ENCODE data around the gene GRIK3. TPM values are rescaled to one million over a fixed set of nuclear protein-coding genes. Genes with fewer than 3 reads are reported as not detected.

GRIK3 gene
- total and polyA plus RNA-seq, 4 experiments from 2014 or later: not detected

DNA sequence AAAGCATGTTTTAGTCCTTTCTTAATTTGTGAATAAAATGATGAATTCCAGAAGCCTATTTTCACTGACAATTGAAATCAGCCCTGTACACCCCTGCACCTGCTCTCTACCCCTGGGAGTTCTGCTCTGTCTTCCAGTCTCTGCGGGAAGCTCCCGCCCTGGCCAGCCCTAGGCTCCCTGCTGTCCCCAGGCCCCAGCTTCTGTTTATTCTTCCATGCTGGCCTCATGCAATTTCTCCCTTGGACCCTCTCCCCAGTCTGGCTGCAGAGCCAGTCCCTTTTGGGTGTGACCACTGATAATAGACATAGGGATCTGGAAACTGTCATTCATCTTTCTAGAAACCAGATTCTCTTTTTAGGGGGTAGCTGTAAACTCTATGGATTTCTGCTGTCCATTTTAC lies 258.6 kb downstream of the GRIK3 start:
- ChIA-PET CTCF (ENCODE audit: partially characterized antibody) (no interaction called here), POLR2A (ENCODE audit: partially characterized antibody) (no interaction called here)
- no peaks in the 10 kb centered on the region for H3K36me3 ChIP-seq (ENCODE audit: insufficient read depth, low read length)
- no peak overlapping the region for H3K27ac ChIP-seq (ENCODE audit: low read depth, low read length)
- Mint-ChIP-seq H3K36me3 (no peaks in the 10 kb centered on the region), H3K27ac (no peak overlapping the region), H3K4me3 (no peak overlapping the region), H3K9me3 (no peaks in the 10 kb centered on the region), H3K4me1 (no peaks in the 10 kb centered on the region), H3K27me3 (peaks cover 24 to 34% of the 10 kb centered on the region in 2 donors)
- H3K4me3 ChIP-seq (ENCODE audit: low read length in 2 of 2): no peak overlapping the region
- no peaks in the 10 kb centered on the region for H3K27me3 ChIP-seq (ENCODE audit: insufficient read depth, low read length)
- no peaks in the 10 kb centered on the region for H3K9me3 ChIP-seq (ENCODE audit: control insufficient read depth in 1 of 2, low read length in 2 of 2)
- DNase-seq: no peak
- intact Hi-C loops (cut with micrococcal nuclease): no loop called here
- H3K4me1 ChIP-seq (ENCODE audit: insufficient read depth, low read length): no peaks in the 10 kb centered on the region

DNA sequence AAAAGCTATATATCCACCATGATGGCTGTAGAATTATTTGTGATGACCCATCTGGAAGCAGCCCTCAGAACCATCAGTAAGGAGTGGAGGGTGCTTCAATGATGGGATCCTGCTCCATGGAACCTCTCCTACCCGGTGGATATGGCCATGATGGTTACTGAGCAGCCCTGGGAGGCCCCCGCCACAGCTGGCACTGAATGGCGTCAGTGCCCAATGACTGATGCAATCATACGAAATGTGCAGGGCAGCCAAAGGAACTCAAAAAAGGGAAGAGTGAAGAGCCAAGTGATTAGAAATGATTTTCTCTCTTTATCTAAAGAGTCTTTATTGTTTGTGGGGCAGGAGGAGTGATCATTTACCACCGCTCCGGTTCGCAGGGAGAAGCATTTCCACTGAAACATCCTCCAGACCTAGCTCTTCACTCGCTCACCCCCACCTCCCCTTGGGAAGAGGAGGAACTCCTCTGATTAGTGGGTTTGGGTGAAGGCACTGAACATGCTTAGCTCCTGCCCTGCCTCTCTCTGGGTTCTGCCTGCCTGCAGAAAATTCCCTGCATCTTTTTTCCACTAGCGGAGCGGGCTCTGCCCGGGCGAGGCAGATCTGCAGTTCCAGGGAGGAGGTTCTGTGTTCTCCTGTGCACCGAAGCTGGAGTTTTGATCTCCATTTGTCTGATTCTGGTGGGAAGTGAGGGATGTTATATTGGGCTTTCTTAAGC lies 260.3 kb downstream of the GRIK3 start:
- no peak overlapping the region for H3K4me3 ChIP-seq (ENCODE audit: low read length in 2 of 2)
- H3K36me3 Mint-ChIP-seq: no peaks in the 10 kb centered on the region

DNA sequence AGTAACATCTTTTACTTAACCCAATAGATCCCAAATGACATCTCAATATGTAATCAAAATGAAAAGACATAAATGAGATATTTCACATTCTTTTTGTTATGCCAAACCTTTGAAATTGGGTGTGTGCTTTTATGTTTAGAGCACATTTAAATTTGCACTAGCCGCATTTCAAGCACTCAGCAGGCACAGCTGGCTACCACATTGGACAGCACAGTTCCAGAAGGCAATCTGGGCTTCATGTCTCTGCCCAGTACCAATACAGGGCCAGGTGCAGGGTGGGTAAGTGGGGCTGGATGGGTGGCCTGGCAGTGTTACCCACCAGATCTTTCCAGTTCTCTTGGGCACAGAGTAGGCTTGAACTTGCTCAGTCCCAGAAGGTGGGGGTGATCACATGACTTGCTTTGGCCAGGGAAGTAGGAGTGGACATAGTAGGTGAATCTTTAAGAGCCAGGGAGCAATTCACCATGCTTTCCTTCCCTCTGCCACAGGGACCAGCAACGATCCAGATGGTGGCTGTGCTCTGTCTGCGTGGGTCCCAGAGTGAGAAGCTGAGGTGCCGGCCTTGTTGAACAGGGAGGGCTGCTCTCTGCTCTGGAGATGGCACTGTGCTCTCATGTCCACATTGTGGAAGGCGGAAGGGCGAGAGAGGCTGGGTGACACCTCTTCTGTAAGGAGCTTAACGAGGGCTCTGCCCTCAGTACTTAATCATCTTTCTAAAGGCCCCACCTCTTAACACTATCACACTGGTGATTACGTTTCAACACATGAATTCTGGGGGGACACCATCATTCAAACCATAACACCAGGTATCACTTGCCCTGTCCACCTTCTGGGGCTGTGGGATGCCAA lies 261.4 kb downstream of the GRIK3 start:
- Histone ChIP-seq H3K36me3 (ENCODE audit: insufficient read depth, low read length) (no peaks in the 10 kb centered on the region), H3K27me3 (ENCODE audit: insufficient read depth, low read length) (no peaks in the 10 kb centered on the region), H3K4me1 (ENCODE audit: insufficient read depth, low read length) (no peaks in the 10 kb centered on the region), H3K9me3 (ENCODE audit: control insufficient read depth in 1 of 2, low read length in 2 of 2) (no peaks in the 10 kb centered on the region), H3K27ac (ENCODE audit: low read depth, low read length) (no peak overlapping the region), H3K4me3 (ENCODE audit: low read length in 2 of 2) (no peak overlapping the region)
- Mint-ChIP-seq H3K27ac (no peak overlapping the region), H3K27me3 (peaks cover 32 to 48% of the 10 kb centered on the region in 2 donors), H3K4me3 (no peak overlapping the region), H3K4me1 (no peaks in the 10 kb centered on the region), H3K9me3 (peaks cover 0 to 3% (median 0%) of the 10 kb centered on the region in 8 donors), H3K36me3 (no peaks in the 10 kb centered on the region)
- no peak for DNase-seq
- intact Hi-C loops (cut with micrococcal nuclease): no loop called here
- ChIA-PET CTCF (ENCODE audit: partially characterized antibody) (no interaction called here), POLR2A (ENCODE audit: partially characterized antibody) (no interaction called here)

More for the DNA sequence above, 260.3 kb downstream of the GRIK3 start:
- H3K27me3 ChIP-seq (ENCODE audit: insufficient read depth, low read length): no peaks in the 10 kb centered on the region
- intact Hi-C loops (cut with micrococcal nuclease): no loop called here
- Mint-ChIP-seq H3K9me3 (no peaks in the 10 kb centered on the region), H3K4me1 (no peaks in the 10 kb centered on the region), H3K4me3 (no peak overlapping the region), H3K27me3 (peaks cover 28 to 43% of the 10 kb centered on the region in 2 donors), H3K27ac (no peak overlapping the region)
- ChIA-PET CTCF (ENCODE audit: partially characterized antibody) (no interaction called here), POLR2A (ENCODE audit: partially characterized antibody) (no interaction called here)
- no peak for DNase-seq
- no peak overlapping the region for H3K27ac ChIP-seq (ENCODE audit: low read depth, low read length)
- H3K36me3 ChIP-seq (ENCODE audit: insufficient read depth, low read length): no peaks in the 10 kb centered on the region
- H3K9me3 ChIP-seq (ENCODE audit: control insufficient read depth in 1 of 2, low read length in 2 of 2): no peaks in the 10 kb centered on the region
- no peaks in the 10 kb centered on the region for H3K4me1 ChIP-seq (ENCODE audit: insufficient read depth, low read length)

DNA sequence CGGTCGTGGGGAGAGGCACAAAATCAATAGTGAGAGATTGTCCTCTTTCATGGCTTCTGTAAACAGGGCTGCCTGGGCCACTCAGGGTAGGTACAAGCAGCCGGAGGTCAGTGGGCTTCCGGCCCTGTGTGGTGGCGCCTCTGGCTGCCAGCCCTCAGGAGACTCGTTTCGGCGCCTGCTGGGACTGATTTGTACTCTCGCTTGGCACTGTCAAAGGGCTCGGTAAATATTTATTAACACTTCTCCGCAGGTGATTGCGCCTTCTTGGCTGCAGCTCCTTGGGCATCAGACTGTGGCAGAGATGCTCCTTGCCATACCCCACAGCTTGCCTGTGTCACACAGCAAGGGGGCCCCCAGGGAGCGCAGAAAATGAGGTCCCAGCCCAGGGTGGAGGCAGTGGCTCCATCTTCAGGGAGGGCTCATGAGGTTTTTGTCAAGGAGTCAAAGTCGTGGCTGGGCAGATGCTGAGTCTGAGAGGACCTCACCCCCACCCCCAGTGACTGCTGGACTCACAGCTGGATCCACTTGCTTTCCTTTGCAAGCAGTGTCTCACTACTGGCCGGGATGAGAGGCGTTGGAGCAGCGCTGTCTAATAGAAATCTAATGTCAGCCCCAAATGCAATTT lies 262.5 kb downstream of the GRIK3 start:
- no peak overlapping the region for H3K4me3 ChIP-seq (ENCODE audit: low read length in 2 of 2)
- Mint-ChIP-seq H3K27ac (no peak overlapping the region), H3K4me1 (no peaks in the 10 kb centered on the region), H3K9me3 (peaks cover 0 to 3% (median 0%) of the 10 kb centered on the region in 8 donors), H3K27me3 (peaks cover 32 to 46% of the 10 kb centered on the region in 2 donors), H3K4me3 (no peak overlapping the region), H3K36me3 (no peaks in the 10 kb centered on the region)
- no peaks in the 10 kb centered on the region for H3K4me1 ChIP-seq (ENCODE audit: insufficient read depth, low read length)
- no peak for DNase-seq
- H3K36me3 ChIP-seq (ENCODE audit: insufficient read depth, low read length): no peaks in the 10 kb centered on the region
- ChIA-PET CTCF (ENCODE audit: partially characterized antibody) (no interaction called here), POLR2A (ENCODE audit: partially characterized antibody) (no interaction called here)
- intact Hi-C loops (cut with micrococcal nuclease): no loop called here
- H3K27me3 ChIP-seq (ENCODE audit: insufficient read depth, low read length): no peaks in the 10 kb centered on the region
- H3K27ac ChIP-seq (ENCODE audit: low read depth, low read length): no peak overlapping the region
- H3K9me3 ChIP-seq (ENCODE audit: control insufficient read depth in 1 of 2, low read length in 2 of 2): no peaks in the 10 kb centered on the region

DNA sequence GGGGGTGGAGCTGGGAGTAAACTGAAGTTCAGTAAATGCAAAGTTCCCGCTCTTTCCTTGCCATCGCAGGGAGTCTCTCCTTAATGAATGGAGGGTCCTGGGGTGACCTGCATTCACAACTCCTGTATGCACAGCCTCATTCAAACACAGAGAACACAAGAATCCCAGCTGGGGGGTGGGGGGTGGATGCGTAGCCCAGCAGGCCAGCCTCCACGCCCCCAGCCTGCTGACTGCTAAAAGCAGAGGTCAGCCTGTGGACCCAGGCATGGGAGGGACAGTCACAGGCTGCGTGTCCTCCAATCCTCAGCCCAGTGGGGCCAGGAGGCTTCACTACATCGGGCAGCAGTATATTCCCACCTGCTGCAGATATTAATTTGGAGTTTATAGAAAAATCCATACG lies 263.1 kb downstream of the GRIK3 start:
- no peaks in the 10 kb centered on the region for H3K4me1 ChIP-seq (ENCODE audit: insufficient read depth, low read length)
- no peaks in the 10 kb centered on the region for H3K27me3 ChIP-seq (ENCODE audit: insufficient read depth, low read length)
- DNase-seq: no peak
- no peak overlapping the region for H3K4me3 ChIP-seq (ENCODE audit: low read length in 2 of 2)
- H3K27ac Mint-ChIP-seq: no peak overlapping the region
- ChIA-PET CTCF (ENCODE audit: partially characterized antibody) (no interaction called here), POLR2A (ENCODE audit: partially characterized antibody) (no interaction called here)
- H3K36me3 ChIP-seq (ENCODE audit: insufficient read depth, low read length): no peaks in the 10 kb centered on the region
- H3K9me3 Mint-ChIP-seq: peaks cover 0 to 3% (median 0%) of the 10 kb centered on the region in 8 donors
- no peaks in the 10 kb centered on the region for H3K9me3 ChIP-seq (ENCODE audit: control insufficient read depth in 1 of 2, low read length in 2 of 2)
- H3K4me1 Mint-ChIP-seq: no peaks in the 10 kb centered on the region
- no peak overlapping the region for H3K27ac ChIP-seq (ENCODE audit: low read depth, low read length)
- intact Hi-C loops (cut with micrococcal nuclease): no loop called here
- peaks cover 31 to 43% of the 10 kb centered on the region in 2 donors for H3K27me3 Mint-ChIP-seq
- no peaks in the 10 kb centered on the region for H3K36me3 Mint-ChIP-seq
- H3K4me3 Mint-ChIP-seq: no peak overlapping the region

DNA sequence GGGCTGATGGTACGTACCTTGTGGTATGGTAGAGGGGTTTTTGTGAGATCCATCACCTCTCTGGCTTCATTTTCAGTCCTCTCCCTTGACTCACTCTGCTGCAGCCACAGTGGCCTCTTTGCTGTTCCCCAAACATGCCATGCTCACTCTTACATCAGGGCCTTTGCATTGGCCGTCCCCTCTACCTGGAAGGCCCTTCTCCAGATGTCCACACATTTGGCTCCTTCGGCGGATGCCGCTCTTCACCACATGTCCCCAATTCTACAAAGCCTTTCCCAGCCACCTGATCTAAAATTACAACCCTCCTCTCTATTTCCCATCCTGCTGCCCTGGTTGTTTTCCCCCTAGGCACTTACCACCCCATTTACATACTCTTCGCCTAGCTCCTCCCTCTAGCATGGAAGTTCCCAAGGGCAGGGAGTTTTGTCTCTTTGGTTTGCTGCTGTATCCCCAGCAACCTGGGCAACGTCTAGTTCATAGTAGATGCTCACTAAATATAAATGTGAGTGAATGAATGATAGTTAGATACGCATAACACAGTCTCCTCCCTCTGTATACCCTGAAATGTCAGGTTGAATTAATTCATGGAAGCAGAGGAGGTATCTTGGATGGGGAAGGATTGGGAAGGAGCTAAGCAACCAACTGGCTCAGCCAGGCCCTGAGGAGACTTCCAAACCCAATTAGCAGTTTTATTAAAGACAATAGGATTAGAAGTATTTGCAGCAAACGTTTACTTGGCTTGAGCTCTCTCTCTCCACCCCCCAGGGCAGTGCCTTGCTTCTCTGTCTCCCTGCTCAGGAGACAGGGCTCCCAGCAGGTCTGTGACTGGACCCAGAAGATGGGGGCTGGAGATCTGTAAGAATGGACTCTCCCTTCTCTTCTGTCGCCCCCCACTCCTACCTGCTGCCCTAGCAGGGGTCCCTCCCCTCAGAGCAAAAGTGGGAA lies 264.2 kb downstream of the GRIK3 start:
- POLR2A ChIA-PET (ENCODE audit: partially characterized antibody): no interaction called here
- no peaks in the 10 kb centered on the region for H3K4me1 Mint-ChIP-seq
- Histone ChIP-seq H3K27me3 (ENCODE audit: insufficient read depth, low read length) (no peaks in the 10 kb centered on the region), H3K4me3 (ENCODE audit: low read length in 2 of 2) (no peak overlapping the region), H3K4me1 (ENCODE audit: insufficient read depth, low read length) (no peaks in the 10 kb centered on the region), H3K36me3 (ENCODE audit: insufficient read depth, low read length) (no peaks in the 10 kb centered on the region), H3K9me3 (ENCODE audit: control insufficient read depth in 1 of 2, low read length in 2 of 2) (no peaks in the 10 kb centered on the region), H3K27ac (ENCODE audit: low read depth, low read length) (no peak overlapping the region)
- no peak overlapping the region for H3K27ac Mint-ChIP-seq
- intact Hi-C loops (cut with micrococcal nuclease): no loop called here
- H3K4me3 Mint-ChIP-seq: no peak overlapping the region
- no peak for DNase-seq
- peaks cover 0 to 3% (median 0%) of the 10 kb centered on the region in 8 donors for H3K9me3 Mint-ChIP-seq
- CTCF ChIA-PET (ENCODE audit: partially characterized antibody): no interaction called here
- no peaks in the 10 kb centered on the region for H3K36me3 Mint-ChIP-seq
- peaks cover 25 to 38% of the 10 kb centered on the region in 2 donors for H3K27me3 Mint-ChIP-seq
